Lung (tissue), 12 donors: Measurements from ENCODE around the gene TBC1D9B. TPM values are rescaled to one million over a fixed set of nuclear protein-coding genes. Genes with fewer than 3 reads are reported as not detected.
A peak's percentile ranks its signal among the peaks of the same experiment; 100 is the strongest.

ENCODE experiments used
- ATAC-seq: fragments of 200-7000 bp; cut with Tn5 transposase; one replicate; pipeline ENCODE4 v1.9.1; 2020; ENCODE audit warnings: moderate number of reproducible peaks; ENCODE audit not compliant: insufficient read depth, low FRiP score
- DNase-seq, 3 donors: peaks; one replicate each; pipeline ENCODE4 v3.0.0-alpha.2; 2013 to 2017
- H3K27ac ChIP-seq, 2 donors: one replicate each; pipeline ENCODE4 v1.5.1; 2013; ENCODE audit warnings: mild to moderate bottlenecking in 2 of 2, moderate library complexity in 2 of 2, control low read depth in 1 of 2, inconsistent platforms in 1 of 2, low read depth in 1 of 2, low read length in 1 of 2
- H3K27me3 ChIP-seq, 3 donors: one replicate each; pipeline ENCODE4 v1.5.1; 2013; ENCODE audit warnings: low read length in 2 of 3; ENCODE audit not compliant: control insufficient read depth in 3 of 3, insufficient read depth in 3 of 3
- H3K36me3 ChIP-seq, 4 donors: one replicate each; pipeline ENCODE4 v1.5.1; 2013; ENCODE audit warnings: low read length in 4 of 4, mild to moderate bottlenecking in 1 of 4, moderate library complexity in 1 of 4; ENCODE audit not compliant: control insufficient read depth in 4 of 4, insufficient read depth in 4 of 4
- H3K4me1 ChIP-seq, 5 donors: one replicate each; pipeline ENCODE4 v1.5.1; 2013; ENCODE audit warnings: low read length in 5 of 5, mild to moderate bottlenecking in 2 of 5, moderate library complexity in 1 of 5; ENCODE audit not compliant: control insufficient read depth in 5 of 5, insufficient read depth in 5 of 5
- H3K4me3 ChIP-seq: one replicate; pipeline ENCODE4 v1.5.1; 2013; ENCODE audit warnings: mild to moderate bottlenecking, control low read depth, moderate library complexity
- H3K9ac ChIP-seq, 2 donors: one replicate each; pipeline ENCODE4 v1.5.1; 2013; ENCODE audit warnings: low read length in 2 of 2, control low read depth in 1 of 2; ENCODE audit not compliant: insufficient read depth in 1 of 2
- H3K9me3 ChIP-seq, 4 donors: one replicate each; pipeline ENCODE4 v1.5.1; 2013; ENCODE audit warnings: low read length in 3 of 4, mild to moderate bottlenecking in 1 of 4, moderate library complexity in 1 of 4; ENCODE audit not compliant: control insufficient read depth in 4 of 4, insufficient read depth in 3 of 4
- WGBS, 2 donors: extraction: QIAGEN DNeasy Blood & Tissue Kit; methylation state at CpG; one replicate each; pipeline ENCODE4 v1.1.7; 2013; 5-methylcytosine and 5-hydroxymethylcytosine counted together
- polyA plus RNA-seq, 2 donors: library from polyadenylated mRNA; stranded (reverse); fragments of 200-250 nt; gene quantifications; one replicate each; pipeline ENCODE4 v1.2.1, GENCODE V29; 2013
- total RNA-seq, 2 donors: library from RNA; depleted of rRNA in 1 of 2; stranded (reverse); fragments of >200 nt in 1 of 2; gene quantifications; one replicate each; pipeline ENCODE4 v1.2.1, GENCODE V29; 2014 to 2021
- TF ChIP-seq, protein P1 (sequence below): IDR thresholded peaks from 2 replicates; pipeline ENCODE4 v1.5.1; 2012; ENCODE audit warnings: mild to moderate bottlenecking; ENCODE audit errors: control extremely low read depth, extremely low read depth
- donor health status: control.
- donor health status: control.
- donor health status: Bipolar disorder and iron deficiency.
- donor health status: healthy.
- donor health status: DM: yes; HTN: yes; CAD: no.

Gene TBC1D9B
- total and polyA plus RNA-seq, 4 donors = 55.9 to 129 (median 66.6) TPM

GRCh38 chr5:179906795-179907555, 722 bp downstream of the TBC1D9B start:
- Histone ChIP-seq H3K4me1 (peaks cover 0 to 17% (median 2%) of the 10 kb centered on the region in 5 donors), H3K36me3 (peaks cover 0 to 18% (median 14%) of the 10 kb centered on the region in 4 donors), H3K27me3 (no peaks in the 10 kb centered on the region), H3K27ac (peak overlapping the region in 1 of 2 donors; percentile 71), H3K9me3 (no peaks in the 10 kb centered on the region), H3K4me3 (peak overlapping the region; percentile 74), H3K9ac (peak overlapping the region; percentile 11 to 49)
- ATAC-seq (no peak), DNase-seq (peak in 2 of 3 donors; percentile 18 to 20)
- 13 to 17% methylated on average over 48 to 50 of the region's 50 CpGs for WGBS, 2 donors
- TF ChIP-seq, protein P1, sequence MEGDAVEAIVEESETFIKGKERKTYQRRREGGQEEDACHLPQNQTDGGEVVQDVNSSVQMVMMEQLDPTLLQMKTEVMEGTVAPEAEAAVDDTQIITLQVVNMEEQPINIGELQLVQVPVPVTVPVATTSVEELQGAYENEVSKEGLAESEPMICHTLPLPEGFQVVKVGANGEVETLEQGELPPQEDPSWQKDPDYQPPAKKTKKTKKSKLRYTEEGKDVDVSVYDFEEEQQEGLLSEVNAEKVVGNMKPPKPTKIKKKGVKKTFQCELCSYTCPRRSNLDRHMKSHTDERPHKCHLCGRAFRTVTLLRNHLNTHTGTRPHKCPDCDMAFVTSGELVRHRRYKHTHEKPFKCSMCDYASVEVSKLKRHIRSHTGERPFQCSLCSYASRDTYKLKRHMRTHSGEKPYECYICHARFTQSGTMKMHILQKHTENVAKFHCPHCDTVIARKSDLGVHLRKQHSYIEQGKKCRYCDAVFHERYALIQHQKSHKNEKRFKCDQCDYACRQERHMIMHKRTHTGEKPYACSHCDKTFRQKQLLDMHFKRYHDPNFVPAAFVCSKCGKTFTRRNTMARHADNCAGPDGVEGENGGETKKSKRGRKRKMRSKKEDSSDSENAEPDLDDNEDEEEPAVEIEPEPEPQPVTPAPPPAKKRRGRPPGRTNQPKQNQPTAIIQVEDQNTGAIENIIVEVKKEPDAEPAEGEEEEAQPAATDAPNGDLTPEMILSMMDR = no peak

- WGBS, 2 donors = 73 to 84% methylated on average over 24 of the region's 24 CpGs
Measured at GRCh38 chr5:179906294-179906794, 1.4 kb downstream of the TBC1D9B start.

DNA sequence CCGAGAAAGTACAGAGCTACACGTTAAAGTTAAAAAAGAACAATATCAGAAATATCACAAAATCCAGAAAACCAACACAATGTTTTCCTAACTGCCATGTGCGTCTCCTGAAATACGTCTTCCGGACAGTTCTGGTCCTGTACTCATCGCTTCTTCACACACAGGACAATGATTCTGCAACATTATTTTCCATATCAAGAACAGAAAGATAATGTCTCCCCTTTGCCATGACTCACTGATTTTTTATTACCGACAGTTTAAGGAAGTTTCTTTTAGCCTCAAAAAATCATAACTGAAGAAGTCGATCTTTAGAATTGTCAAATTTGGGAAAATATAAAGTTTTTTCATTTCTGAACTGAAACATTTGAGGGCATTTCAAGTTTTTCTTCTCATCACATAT, 2.5 kb downstream of the TBC1D9B start:
- Histone ChIP-seq H3K4me1 (peaks cover 0 to 17% (median 2%) of the 10 kb centered on the region in 5 donors), H3K27me3 (no peaks in the 10 kb centered on the region), H3K9ac (no peak overlapping the region), H3K9me3 (no peaks in the 10 kb centered on the region), H3K27ac (no peak overlapping the region), H3K36me3 (peaks cover 0 to 25% (median 20%) of the 10 kb centered on the region in 4 donors), H3K4me3 (no peak overlapping the region)
- TF ChIP-seq, protein P1 = no peak
- DNase-seq (no peak), ATAC-seq (no peak)
- 64 to 72% methylated on average over 8 of the region's 8 CpGs for WGBS, 2 donors

More at GRCh38 chr5:179906294-179906794, 1.4 kb downstream of the TBC1D9B start:
- H3K27ac ChIP-seq = peak overlapping the region in 1 of 2 donors; percentile 3
- TF ChIP-seq, protein P1 = no peak
- no peak overlapping the region for H3K9ac ChIP-seq
- H3K9me3 ChIP-seq = no peaks in the 10 kb centered on the region
- peaks cover 0 to 17% (median 2%) of the 10 kb centered on the region in 5 donors for H3K4me1 ChIP-seq
- no peak overlapping the region for H3K4me3 ChIP-seq
- ATAC-seq (no peak), DNase-seq (no peak)
- no peaks in the 10 kb centered on the region for H3K27me3 ChIP-seq
- peaks cover 0 to 20% (median 15%) of the 10 kb centered on the region in 4 donors for H3K36me3 ChIP-seq
